Renal cortical epithelial cell (primary cell): ENCODE results near the gene GPR176. TPM values are rescaled to one million over a fixed set of nuclear protein-coding genes. Genes with fewer than 3 reads are reported as not detected.
A peak's percentile ranks its signal among the peaks of the same experiment; 100 is the strongest.
"Not testable (repeated sequence)": the region's sequence is repeated elsewhere in the genome, so short reads cannot be mapped to it uniquely, and the experiment has no call there.

Experiments
- DNase-seq: peaks from one replicate; pipeline ENCODE4 v3.0.0-alpha.2; 2011; ENCODE audit warnings: low read depth
- total RNA-seq: library from RNA; depleted of rRNA; stranded (reverse); fragments of >200 nt; gene quantifications from 2 replicates; pipeline ENCODE4 v1.2.3, GENCODE V29; 2014

The GPR176 gene
- total RNA-seq, 1 donor from 2014 or later: 48.8 TPM

- DNase-seq: no peak
Measured at GRCh38 chr15:39935241-39935640, 15.2 kb upstream of the GPR176 start.

GRCh38 chr15:39934397-39935071 is 14.5 kb upstream of the GPR176 start:
- peak; percentile 25 for DNase-seq

GRCh38 chr15:39931615-39932014 is 11.5 kb upstream of the GPR176 start:
- no peak for DNase-seq

DNA sequence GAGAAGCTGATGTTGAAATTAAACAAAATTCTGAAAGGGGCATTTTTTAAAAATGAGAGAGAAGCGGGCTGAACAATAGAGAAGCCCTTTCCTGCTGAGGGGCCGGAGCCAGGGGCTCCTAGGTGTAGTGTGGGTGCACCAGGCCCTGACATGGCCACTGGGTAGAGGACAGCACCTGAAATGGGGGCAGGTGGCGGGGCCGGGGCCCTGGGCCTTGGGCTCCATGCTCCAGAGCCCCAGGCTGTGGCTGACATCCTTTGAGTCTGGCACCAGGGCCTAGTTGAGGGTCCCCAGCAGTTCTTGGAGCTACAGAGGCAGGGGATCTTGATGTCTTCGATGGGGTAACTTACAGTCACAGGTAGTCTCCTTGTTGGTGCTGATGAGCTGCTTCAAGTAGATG is 6.5 kb upstream of the GPR176 start:
- no peak for DNase-seq

- peak; percentile 64 for DNase-seq
Measured at GRCh38 chr15:39925112-39925842, 5.2 kb upstream of the GPR176 start.

GRCh38 chr15:39924437-39924836 is 4.4 kb upstream of the GPR176 start:
- DNase-seq: no peak

DNA sequence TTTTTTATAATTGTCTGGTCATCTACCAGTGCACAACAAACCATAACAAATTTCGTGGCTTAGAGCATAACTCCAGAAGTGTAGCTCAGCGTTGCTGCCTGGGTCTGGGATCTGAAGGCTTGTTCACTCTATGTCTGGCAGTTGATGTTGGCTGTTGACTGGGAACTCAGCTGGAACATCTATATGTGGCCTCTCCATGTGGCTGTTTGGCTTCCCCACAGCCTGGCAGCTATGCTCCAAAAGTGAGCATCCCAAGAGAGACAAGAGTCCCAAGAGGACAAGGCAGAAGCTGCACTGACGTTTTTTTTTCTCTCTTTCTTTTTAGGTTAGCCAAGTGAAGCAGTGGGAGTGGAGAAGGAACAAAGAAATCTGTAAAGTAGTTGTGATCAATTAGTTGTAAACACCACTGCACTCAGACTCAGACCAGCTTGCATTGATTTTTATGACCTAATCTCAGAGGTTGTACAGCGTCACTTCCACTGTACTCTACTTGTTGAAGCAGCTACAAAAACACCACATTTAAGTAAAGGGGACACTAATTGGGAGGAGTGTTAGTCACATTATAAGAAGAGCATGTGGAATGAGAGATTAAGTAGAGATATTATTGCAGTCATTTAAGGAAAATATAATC is 2.5 kb upstream of the GPR176 start:
- no peak for DNase-seq

DNA sequence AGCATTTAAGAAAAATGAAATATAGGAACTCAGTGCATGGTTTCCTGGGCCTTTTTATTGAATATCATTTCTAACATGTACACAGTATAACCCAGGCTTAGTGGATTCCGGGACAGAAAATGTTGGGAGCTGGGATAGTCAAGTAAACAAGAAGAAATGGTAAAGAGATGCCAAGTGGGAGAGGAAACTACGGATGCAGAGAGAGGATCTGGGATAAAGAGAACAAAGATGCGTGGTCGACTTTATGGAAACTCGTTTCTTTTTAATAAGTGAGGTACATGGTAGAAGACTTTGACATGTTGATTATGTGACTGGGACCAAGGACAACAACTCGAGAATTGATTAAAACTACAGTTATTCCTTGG is 1.2 kb upstream of the GPR176 start:
- no peak for DNase-seq

DNA sequence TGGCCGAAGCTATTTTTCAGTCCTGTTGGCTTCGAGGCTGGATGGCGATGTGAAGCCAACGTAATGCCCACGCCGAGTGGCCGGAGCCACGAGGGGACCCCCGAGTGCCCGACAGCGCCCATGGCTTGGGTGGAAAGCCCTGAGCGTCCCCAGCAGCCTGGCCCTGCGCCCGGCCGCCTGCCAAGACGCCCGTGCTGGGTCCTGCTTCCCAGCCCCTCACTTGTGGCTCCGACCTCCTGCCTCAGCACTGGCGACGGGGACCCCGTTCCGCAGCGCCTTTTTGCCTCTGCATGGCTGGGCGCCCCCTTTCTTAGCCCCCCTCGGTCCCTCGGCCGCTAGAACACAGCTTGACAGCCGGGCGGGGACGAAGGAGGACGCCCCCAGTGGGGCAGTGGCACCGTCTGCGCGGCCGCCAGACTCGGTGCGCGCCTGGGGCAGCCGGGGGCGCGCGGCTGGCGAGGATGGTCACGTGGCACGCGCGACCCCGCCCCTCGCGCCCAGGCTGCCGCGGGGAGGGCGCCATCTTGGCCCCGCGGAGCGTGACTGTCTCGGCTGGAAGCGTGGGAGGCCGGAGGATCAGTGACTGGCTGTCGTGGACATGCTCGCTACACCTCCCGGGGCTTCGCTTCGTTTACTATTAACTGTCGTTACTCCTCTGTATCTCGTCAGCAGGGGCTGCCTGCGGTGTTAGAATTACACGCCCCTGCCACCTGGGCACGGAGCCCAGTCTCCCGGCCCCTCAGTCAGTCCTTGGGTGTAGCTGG is 626 bp upstream of the GPR176 start:
- DNase-seq: peak; percentile 83

DNA sequence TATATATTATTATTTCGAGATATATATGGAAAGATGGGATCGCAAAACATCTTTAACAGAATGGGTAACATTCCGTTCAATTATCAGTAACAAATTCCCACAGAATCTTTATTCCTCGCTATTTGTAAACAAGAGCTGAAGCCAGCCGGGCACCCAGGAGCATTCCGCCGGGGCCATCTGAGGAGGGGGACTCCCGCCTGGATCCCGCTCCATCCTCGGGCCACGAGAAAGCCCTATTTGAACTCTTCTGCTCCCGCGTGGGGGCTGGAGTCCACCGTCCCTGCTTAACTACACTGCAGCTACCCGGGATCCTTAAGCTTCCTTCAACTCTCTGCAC is 687 bp downstream of the GPR176 start:
- no peak for DNase-seq

DNA sequence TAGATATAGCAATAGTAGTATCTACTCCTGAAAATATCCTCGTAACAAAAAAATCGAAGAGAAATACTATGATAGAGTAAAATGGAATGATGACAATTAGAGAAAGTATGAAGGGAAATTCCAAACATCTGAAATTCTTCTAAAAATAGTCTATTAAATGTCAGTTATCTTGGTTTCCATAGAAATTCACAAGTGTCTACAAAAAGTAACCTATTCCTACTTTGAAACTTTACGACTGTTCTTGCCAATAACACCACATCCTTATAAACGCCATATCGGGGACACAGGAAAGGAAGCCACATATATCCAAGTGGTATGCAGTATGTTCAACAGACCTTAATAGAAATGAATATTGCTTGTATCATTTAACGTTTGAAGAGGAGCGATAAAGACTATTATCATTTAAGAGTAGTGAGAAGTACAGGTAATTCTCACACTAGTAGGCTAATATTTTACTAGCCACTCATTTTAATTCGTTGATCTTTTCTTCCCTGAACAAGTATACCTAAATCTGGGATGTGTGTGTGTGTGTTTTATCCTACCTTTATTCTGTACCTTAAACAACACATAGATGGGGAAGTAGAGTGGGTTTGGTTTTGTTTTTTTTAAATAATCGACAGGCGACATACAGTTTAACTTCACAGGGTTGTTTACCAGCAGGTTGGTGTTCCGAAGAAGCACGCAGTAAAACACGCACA is 1.2 kb downstream of the GPR176 start:
- peak; percentile 89 for DNase-seq

GRCh38 chr15:39914977-39915376 is 5.1 kb downstream of the GPR176 start:
- no peak for DNase-seq

GRCh38 chr15:39909007-39909406 is 11.1 kb downstream of the GPR176 start:
- no peak for DNase-seq

DNA sequence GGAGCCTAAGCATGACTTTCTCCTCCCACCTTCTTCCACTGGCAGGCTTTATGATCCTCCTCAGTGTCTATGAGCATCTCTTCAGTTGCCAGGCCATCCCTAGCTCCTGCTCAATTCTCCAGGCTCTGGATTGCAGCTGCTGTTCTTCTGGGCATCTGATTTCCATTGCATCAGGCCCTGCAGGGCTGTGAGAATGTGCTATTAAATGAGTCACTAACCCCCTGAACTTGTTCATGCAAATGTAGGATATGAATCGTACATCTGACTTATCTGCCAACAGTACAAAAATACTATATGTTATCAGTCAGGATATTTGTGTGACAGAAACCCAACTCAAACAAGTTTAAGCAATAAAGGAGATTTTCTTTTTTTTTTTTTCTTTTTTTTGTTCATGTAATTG is 11.9 kb downstream of the GPR176 start:
- peak; percentile 70 for DNase-seq

- no peak for DNase-seq
Measured at GRCh38 chr15:39907216-39907615, 12.8 kb downstream of the GPR176 start.

- no peak for DNase-seq
Measured at GRCh38 chr15:39904115-39904514, 16.0 kb downstream of the GPR176 start.

GRCh38 chr15:39898317-39898716 is 21.7 kb downstream of the GPR176 start:
- no peak for DNase-seq

DNA sequence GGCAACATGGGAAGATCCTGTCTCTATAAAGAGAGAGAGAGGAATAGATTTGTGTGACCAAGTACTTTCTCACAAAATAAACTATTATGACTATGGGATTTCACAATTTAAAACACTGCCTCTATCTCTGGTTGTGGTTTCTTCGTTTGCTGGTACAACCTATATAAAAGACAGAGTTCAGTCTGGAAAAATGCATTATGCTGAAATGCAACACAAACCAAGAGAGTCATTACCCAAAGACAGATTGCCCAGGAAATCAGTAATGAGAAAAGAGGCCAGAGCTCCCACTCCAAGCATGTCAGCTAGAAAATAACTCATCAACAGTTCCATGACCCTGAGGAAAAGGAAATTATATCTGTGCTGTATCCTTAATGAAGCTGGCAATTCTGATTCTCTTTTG is 23.2 kb downstream of the GPR176 start:
- DNase-seq: no peak

GRCh38 chr15:39896101-39896500 is 24.0 kb downstream of the GPR176 start:
- DNase-seq: no peak

- DNase-seq: not testable (repeated sequence)
Measured at GRCh38 chr15:39893051-39893450, 27.0 kb downstream of the GPR176 start.

- DNase-seq: no peak
Measured at GRCh38 chr15:39892418-39892817, 27.6 kb downstream of the GPR176 start.

- DNase-seq: no peak
Measured at GRCh38 chr15:39890621-39891020, 29.4 kb downstream of the GPR176 start.
